SK-N-SH (cell line): ENCODE data around the gene TUBGCP6.

ENCODE experiments used
- CHD2 ChIP-seq: fragments of 150-350 bp; IDR thresholded peaks from 2 replicates; pipeline ENCODE4 v1.6.1; 2018; ENCODE audit warnings: low read length; ENCODE audit not compliant: partially characterized antibody
- EP300 ChIP-seq, 2 experiments: IDR thresholded peaks; 2 replicates each; pipeline versions ENCODE4 v1.4.0 to v1.6.1; 2012; ENCODE audit warnings: borderline replicate concordance in 1 of 2, low read depth in 1 of 2, low read length in 1 of 2
- FOSL2 ChIP-seq: IDR thresholded peaks from 2 replicates; pipeline ENCODE4 v1.4.0; 2012; ENCODE audit warnings: low read depth, mild to moderate bottlenecking, moderate library complexity, borderline replicate concordance
- NFIC ChIP-seq: IDR thresholded peaks from 2 replicates; pipeline ENCODE4 v1.4.0; 2012; ENCODE audit warnings: borderline replicate concordance
- POLR2AphosphoS5 ChIP-seq: IDR thresholded peaks from 2 replicates; pipeline ENCODE4 v1.6.1; 2012; ENCODE audit warnings: low read depth, low read length
- RAD21 ChIP-seq: IDR thresholded peaks from 2 replicates; pipeline ENCODE4 v1.6.1; 2012; ENCODE audit warnings: mild to moderate bottlenecking, low read length
- RFX5 ChIP-seq: IDR thresholded peaks from 2 replicates; pipeline ENCODE4 v1.6.1; 2012; ENCODE audit warnings: mild to moderate bottlenecking, improper control_type of control experiment, low read length
- RXRA ChIP-seq: IDR thresholded peaks from 2 replicates; pipeline ENCODE4 v1.4.0; 2012; ENCODE audit warnings: low read depth, mild to moderate bottlenecking, borderline replicate concordance
- TF ChIP-seq, protein P1 (sequence below): fragments of 200-600 bp; sonication (generic); IDR thresholded peaks from 2 replicates; pipeline ENCODE4 v1.6.1; 2017; ENCODE audit warnings: antibody characterized with exemption, mild to moderate bottlenecking, moderate library complexity
- TF ChIP-seq, protein P2 (sequence below): IDR thresholded peaks from 2 replicates; pipeline ENCODE4 v1.4.0; 2012; ENCODE audit warnings: low read depth, borderline replicate concordance
- TF ChIP-seq, protein P3 (sequence below): IDR thresholded peaks from 2 replicates; pipeline ENCODE4 v1.6.1; 2012; ENCODE audit warnings: mild to moderate bottlenecking, low read depth, low read length, moderate library complexity
- TF ChIP-seq, protein P4 (sequence below): fragments of 150-350 bp; IDR thresholded peaks from 2 replicates; pipeline ENCODE4 v1.6.1; 2017; ENCODE audit warnings: antibody characterized with exemption, low read length, low read depth, borderline replicate concordance
- TF ChIP-seq, protein P5 (sequence below): IDR thresholded peaks from 2 replicates; pipeline ENCODE4 v1.4.0; 2012; ENCODE audit warnings: low read depth, borderline replicate concordance

DNA sequence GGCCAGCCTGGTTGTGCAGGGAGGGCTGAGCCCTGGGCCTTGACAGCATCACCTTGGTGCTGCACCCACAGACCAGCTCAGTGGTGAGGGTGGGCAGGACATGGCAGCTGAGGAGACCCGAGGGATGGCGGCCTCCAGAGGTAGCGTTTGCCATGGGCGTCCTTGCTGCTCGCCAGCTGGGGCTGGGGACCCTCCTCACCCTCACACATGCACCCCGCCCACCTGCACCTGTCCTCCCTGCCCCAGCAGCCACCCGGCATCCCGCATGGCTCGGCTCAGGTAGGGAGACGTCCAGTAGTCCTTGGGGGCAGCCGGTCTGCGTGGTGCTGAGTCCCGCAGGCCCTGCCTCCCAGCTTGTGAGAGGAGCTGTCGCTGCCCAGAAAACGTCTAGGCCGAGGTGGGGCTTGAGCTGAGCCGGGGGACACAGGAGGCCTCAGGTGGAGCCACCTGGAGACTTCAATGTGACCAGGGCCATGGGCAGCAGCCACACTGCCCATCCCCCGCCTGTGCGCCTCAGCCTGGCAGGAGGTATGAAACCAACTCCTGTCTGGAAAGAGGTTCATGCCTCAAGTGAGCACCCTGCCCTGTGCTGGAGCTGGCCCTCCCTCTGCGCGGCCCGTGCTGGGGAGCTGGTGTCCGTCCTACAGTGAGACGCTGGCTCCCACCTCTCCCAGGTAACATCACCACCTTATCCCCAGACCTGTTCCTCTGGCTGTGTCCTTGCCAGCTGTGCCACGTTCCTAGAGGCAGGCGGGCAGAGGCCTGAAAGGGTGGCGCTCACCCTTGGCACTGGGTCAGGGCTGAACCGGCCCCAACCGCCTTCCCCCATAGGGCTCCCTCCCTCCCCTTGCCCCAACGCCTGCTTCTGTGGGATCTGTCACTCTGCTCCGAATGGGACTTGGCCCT lies 62.4 kb downstream of the TUBGCP6 start:
- TF ChIP-seq, protein P1, sequence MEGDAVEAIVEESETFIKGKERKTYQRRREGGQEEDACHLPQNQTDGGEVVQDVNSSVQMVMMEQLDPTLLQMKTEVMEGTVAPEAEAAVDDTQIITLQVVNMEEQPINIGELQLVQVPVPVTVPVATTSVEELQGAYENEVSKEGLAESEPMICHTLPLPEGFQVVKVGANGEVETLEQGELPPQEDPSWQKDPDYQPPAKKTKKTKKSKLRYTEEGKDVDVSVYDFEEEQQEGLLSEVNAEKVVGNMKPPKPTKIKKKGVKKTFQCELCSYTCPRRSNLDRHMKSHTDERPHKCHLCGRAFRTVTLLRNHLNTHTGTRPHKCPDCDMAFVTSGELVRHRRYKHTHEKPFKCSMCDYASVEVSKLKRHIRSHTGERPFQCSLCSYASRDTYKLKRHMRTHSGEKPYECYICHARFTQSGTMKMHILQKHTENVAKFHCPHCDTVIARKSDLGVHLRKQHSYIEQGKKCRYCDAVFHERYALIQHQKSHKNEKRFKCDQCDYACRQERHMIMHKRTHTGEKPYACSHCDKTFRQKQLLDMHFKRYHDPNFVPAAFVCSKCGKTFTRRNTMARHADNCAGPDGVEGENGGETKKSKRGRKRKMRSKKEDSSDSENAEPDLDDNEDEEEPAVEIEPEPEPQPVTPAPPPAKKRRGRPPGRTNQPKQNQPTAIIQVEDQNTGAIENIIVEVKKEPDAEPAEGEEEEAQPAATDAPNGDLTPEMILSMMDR = no peak
- TF ChIP-seq FOSL2 = no peak
- TF ChIP-seq EP300 (IDR thresholded peaks at IDR 0.05; ENCODE audit: borderline replicate concordance in 1 of 2, low read depth in 1 of 2, low read length in 1 of 2) = no peak
- no peak for TF ChIP-seq NFIC
- no peak for TF ChIP-seq RAD21
- no peak for TF ChIP-seq POLR2AphosphoS5
- TF ChIP-seq RFX5 = no peak
- TF ChIP-seq, protein P2, sequence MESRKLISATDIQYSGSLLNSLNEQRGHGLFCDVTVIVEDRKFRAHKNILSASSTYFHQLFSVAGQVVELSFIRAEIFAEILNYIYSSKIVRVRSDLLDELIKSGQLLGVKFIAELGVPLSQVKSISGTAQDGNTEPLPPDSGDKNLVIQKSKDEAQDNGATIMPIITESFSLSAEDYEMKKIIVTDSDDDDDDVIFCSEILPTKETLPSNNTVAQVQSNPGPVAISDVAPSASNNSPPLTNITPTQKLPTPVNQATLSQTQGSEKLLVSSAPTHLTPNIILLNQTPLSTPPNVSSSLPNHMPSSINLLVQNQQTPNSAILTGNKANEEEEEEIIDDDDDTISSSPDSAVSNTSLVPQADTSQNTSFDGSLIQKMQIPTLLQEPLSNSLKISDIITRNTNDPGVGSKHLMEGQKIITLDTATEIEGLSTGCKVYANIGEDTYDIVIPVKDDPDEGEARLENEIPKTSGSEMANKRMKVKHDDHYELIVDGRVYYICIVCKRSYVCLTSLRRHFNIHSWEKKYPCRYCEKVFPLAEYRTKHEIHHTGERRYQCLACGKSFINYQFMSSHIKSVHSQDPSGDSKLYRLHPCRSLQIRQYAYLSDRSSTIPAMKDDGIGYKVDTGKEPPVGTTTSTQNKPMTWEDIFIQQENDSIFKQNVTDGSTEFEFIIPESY = no peak
- TF ChIP-seq, protein P3, sequence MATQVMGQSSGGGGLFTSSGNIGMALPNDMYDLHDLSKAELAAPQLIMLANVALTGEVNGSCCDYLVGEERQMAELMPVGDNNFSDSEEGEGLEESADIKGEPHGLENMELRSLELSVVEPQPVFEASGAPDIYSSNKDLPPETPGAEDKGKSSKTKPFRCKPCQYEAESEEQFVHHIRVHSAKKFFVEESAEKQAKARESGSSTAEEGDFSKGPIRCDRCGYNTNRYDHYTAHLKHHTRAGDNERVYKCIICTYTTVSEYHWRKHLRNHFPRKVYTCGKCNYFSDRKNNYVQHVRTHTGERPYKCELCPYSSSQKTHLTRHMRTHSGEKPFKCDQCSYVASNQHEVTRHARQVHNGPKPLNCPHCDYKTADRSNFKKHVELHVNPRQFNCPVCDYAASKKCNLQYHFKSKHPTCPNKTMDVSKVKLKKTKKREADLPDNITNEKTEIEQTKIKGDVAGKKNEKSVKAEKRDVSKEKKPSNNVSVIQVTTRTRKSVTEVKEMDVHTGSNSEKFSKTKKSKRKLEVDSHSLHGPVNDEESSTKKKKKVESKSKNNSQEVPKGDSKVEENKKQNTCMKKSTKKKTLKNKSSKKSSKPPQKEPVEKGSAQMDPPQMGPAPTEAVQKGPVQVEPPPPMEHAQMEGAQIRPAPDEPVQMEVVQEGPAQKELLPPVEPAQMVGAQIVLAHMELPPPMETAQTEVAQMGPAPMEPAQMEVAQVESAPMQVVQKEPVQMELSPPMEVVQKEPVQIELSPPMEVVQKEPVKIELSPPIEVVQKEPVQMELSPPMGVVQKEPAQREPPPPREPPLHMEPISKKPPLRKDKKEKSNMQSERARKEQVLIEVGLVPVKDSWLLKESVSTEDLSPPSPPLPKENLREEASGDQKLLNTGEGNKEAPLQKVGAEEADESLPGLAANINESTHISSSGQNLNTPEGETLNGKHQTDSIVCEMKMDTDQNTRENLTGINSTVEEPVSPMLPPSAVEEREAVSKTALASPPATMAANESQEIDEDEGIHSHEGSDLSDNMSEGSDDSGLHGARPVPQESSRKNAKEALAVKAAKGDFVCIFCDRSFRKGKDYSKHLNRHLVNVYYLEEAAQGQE = no peak
- TF ChIP-seq CHD2 = no peak
- TF ChIP-seq, protein P4, sequence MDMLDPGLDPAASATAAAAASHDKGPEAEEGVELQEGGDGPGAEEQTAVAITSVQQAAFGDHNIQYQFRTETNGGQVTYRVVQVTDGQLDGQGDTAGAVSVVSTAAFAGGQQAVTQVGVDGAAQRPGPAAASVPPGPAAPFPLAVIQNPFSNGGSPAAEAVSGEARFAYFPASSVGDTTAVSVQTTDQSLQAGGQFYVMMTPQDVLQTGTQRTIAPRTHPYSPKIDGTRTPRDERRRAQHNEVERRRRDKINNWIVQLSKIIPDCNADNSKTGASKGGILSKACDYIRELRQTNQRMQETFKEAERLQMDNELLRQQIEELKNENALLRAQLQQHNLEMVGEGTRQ = no peak
- TF ChIP-seq, protein P5, sequence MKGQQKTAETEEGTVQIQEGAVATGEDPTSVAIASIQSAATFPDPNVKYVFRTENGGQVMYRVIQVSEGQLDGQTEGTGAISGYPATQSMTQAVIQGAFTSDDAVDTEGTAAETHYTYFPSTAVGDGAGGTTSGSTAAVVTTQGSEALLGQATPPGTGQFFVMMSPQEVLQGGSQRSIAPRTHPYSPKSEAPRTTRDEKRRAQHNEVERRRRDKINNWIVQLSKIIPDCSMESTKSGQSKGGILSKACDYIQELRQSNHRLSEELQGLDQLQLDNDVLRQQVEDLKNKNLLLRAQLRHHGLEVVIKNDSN = no peak
- TF ChIP-seq RXRA = no peak
